Epidermal melanocyte (primary cell): ENCODE measurements around the gene DDX39B.
"Not testable (repeated sequence)": the region's sequence is repeated elsewhere in the genome, so short reads cannot be mapped to it uniquely, and the experiment has no call there.

ENCODE experiments used
- DNase-seq: peaks from one replicate; pipeline ENCODE4 v3.0.0; 2011; ENCODE audit warnings: low spot score; ENCODE audit not compliant: insufficient read length

DDX39B gene

GRCh38 chr6:31575952-31576685 is 34.3 kb upstream of the DDX39B start:
- no peak for DNase-seq

- DNase-seq, result no peak
Measured at GRCh38 chr6:31575335-31575901, 33.6 kb upstream of the DDX39B start, which contains the start of gene TNF. TSS of gene TNF (plus strand) at chr6:31575565. CDS start at chr6:31575742, 177 bp downstream.

- DNase-seq, result no peak
Measured at GRCh38 chr6:31574106-31575061, 32.6 kb upstream of the DDX39B start.

GRCh38 chr6:31573239-31574105 is 31.7 kb upstream of the DDX39B start:
- no peak for DNase-seq

GRCh38 chr6:31572041-31572911 is 30.5 kb upstream of the DDX39B start, which contains the start of gene LTA:
TSS of gene LTA (plus strand) at chr6:31572289. CDS start at chr6:31572743, 454 bp downstream.
- DNase-seq, result no peak

- DNase-seq, result no peak
Measured at GRCh38 chr6:31569861-31570536, 28.2 kb upstream of the DDX39B start.

- DNase-seq, result no peak
Measured at GRCh38 chr6:31568537-31568961, 26.7 kb upstream of the DDX39B start.

GRCh38 chr6:31567531-31568370 is 25.9 kb upstream of the DDX39B start:
- DNase-seq, result no peak

- DNase-seq, result no peak
Measured at GRCh38 chr6:31560697-31561058, 18.9 kb upstream of the DDX39B start.

- no peak for DNase-seq
Measured at GRCh38 chr6:31559958-31560696, 18.3 kb upstream of the DDX39B start.

- no peak for DNase-seq
Measured at GRCh38 chr6:31559606-31559957, 17.8 kb upstream of the DDX39B start.

- DNase-seq, result no peak
Measured at GRCh38 chr6:31558631-31559500, 17.1 kb upstream of the DDX39B start.

- DNase-seq, result no peak
Measured at GRCh38 chr6:31558318-31558625, 16.5 kb upstream of the DDX39B start.

GRCh38 chr6:31557443-31558317 is 15.9 kb upstream of the DDX39B start:
- DNase-seq, result no peak

GRCh38 chr6:31556307-31556706 is 14.5 kb upstream of the DDX39B start:
- DNase-seq, result no peak

GRCh38 chr6:31551371-31551770 is 9.6 kb upstream of the DDX39B start:
- DNase-seq, result not testable (repeated sequence)
